Neural cell (in vitro differentiated cells): ENCODE measurements around the gene VPS41. TPM values are rescaled to one million over a fixed set of nuclear protein-coding genes. Genes with fewer than 3 reads are reported as not detected.
"Not testable (repeated sequence)": the region's sequence is repeated elsewhere in the genome, so short reads cannot be mapped to it uniquely, and the experiment has no call there.

Source experiments
- H2AFZ ChIP-seq: fragments of 200-600, 300-800 bp; sonication (generic), shearing (Covaris generic); 2 replicates; pipeline ENCODE4 v1.6.0; 2014; ENCODE audit warnings: low read depth, mild to moderate bottlenecking, antibody characterized with exemption, low read length, moderate library complexity
- H3F3A ChIP-seq: fragments of 200-600 bp; shearing (Covaris generic); 2 replicates; pipeline ENCODE4 v1.6.1; 2016; ENCODE audit warnings: mild to moderate bottlenecking, moderate library complexity, mixed read lengths, antibody characterized with exemption, low read length; ENCODE audit not compliant: insufficient read depth, poor library complexity, severe bottlenecking
- H3K27ac ChIP-seq: fragments of 200-600, 300-800 bp; sonication (generic), shearing (Covaris generic); 2 replicates; pipeline ENCODE4 v1.5.1; 2014; ENCODE audit warnings: mild to moderate bottlenecking, low read length, moderate library complexity
- H3K27me3 ChIP-seq: fragments of 300-800, 200-600 bp; sonication (generic), shearing (Covaris generic); 2 replicates; pipeline ENCODE4 v1.6.0; 2014; ENCODE audit warnings: mild to moderate bottlenecking, low read depth, low read length, moderate library complexity; ENCODE audit not compliant: insufficient read depth
- H3K36me3 ChIP-seq: fragments of 300-800, 200-600 bp; sonication (generic), shearing (Covaris generic); 2 replicates; pipeline ENCODE4 v1.5.1; 2014; ENCODE audit warnings: mild to moderate bottlenecking, antibody characterized with exemption, low read length, moderate library complexity; ENCODE audit not compliant: insufficient read depth
- H3K4me2 ChIP-seq: fragments of 300-800, 200-600 bp; sonication (generic), shearing (Covaris generic); 2 replicates; pipeline ENCODE4 v1.6.0; 2014; ENCODE audit warnings: mild to moderate bottlenecking, low read length
- H3K4me3 ChIP-seq: fragments of 300-800, 200-600 bp; sonication (generic), shearing (Covaris generic); 2 replicates; pipeline ENCODE4 v1.5.1; 2014; ENCODE audit warnings: mild to moderate bottlenecking, low read length, moderate library complexity
- H3K79me2 ChIP-seq: fragments of 200-600 bp; shearing (Covaris generic); replicated peaks from 2 replicates; pipeline ENCODE4 v1.6.0; 2014; ENCODE audit warnings: mild to moderate bottlenecking, low read length, moderate library complexity; ENCODE audit not compliant: insufficient read depth
- H3K9ac ChIP-seq: fragments of 300-800, 200-600 bp; sonication (generic), shearing (Covaris generic); 2 replicates; pipeline ENCODE4 v1.6.1; 2016; ENCODE audit warnings: mild to moderate bottlenecking, low read length, mixed read lengths
- H3K9me2 ChIP-seq: fragments of 200-600 bp; shearing (Covaris generic); 2 replicates; pipeline ENCODE4 v1.6.1; 2016; ENCODE audit warnings: mild to moderate bottlenecking, low read length, mixed read lengths; ENCODE audit not compliant: insufficient read depth
- H3K9me3 ChIP-seq: fragments of 200-600, 300-800 bp; sonication (generic), shearing (Covaris generic); 2 replicates; pipeline ENCODE4 v1.6.1; 2016; ENCODE audit warnings: mild to moderate bottlenecking, mixed run types, low read length, moderate library complexity, mixed read lengths
- H4K20me1 ChIP-seq: fragments of 200-600 bp; shearing (Covaris generic); 2 replicates; pipeline ENCODE4 v1.6.1; 2016; ENCODE audit warnings: mild to moderate bottlenecking, mixed run types; ENCODE audit not compliant: insufficient read depth
- CTCF ChIP-seq: fragments of 450-650 bp; IDR thresholded peaks from 2 replicates; pipeline ENCODE4 v1.5.1; 2014; ENCODE audit warnings: antibody characterized with exemption, mild to moderate bottlenecking, moderate library complexity; ENCODE audit not compliant: poor library complexity, severe bottlenecking
- EP300 ChIP-seq: fragments of 450-650 bp; conservative IDR thresholded peaks from 2 replicates; pipeline ENCODE4 v1.6.1; 2014; ENCODE audit warnings: antibody characterized with exemption, mild to moderate bottlenecking, moderate library complexity; ENCODE audit not compliant: poor library complexity, severe bottlenecking
- EZH2 ChIP-seq: fragments of 200-600, 300-800 bp; shearing (Covaris generic), sonication (generic); IDR thresholded peaks from 2 replicates; pipeline ENCODE4 v1.6.1; 2014; ENCODE audit warnings: antibody characterized with exemption, low read length, borderline replicate concordance, mild to moderate bottlenecking; ENCODE audit not compliant: insufficient read depth, poor library complexity, severe bottlenecking
- MXI1 ChIP-seq: fragments of 450-650 bp; conservative IDR thresholded peaks from 2 replicates; pipeline ENCODE4 v1.6.1; 2014; ENCODE audit warnings: antibody characterized with exemption, mild to moderate bottlenecking; ENCODE audit not compliant: poor library complexity, severe bottlenecking
- POLR2AphosphoS5 ChIP-seq: IDR thresholded peaks from 2 replicates; pipeline ENCODE4 v1.6.1; 2012
- RAD21 ChIP-seq: fragments of 450-650 bp; conservative IDR thresholded peaks from 2 replicates; pipeline ENCODE4 v1.6.1; 2014; ENCODE audit warnings: antibody characterized with exemption, mild to moderate bottlenecking, moderate library complexity
- REST ChIP-seq: IDR thresholded peaks from 2 replicates; pipeline ENCODE4 v1.6.1; 2012; ENCODE audit warnings: borderline replicate concordance
- SMC3 ChIP-seq: fragments of 450-650 bp; conservative IDR thresholded peaks from 2 replicates; pipeline ENCODE4 v1.6.1; 2014; ENCODE audit warnings: antibody characterized with exemption, mild to moderate bottlenecking, moderate library complexity; ENCODE audit not compliant: poor library complexity
- TAF1 ChIP-seq: IDR thresholded peaks from 2 replicates; pipeline ENCODE4 v1.6.1; 2012; ENCODE audit warnings: low read depth
- polyA plus RNA-seq: library from polyadenylated mRNA; depleted of rRNA; stranded (reverse); fragments of >200 nt; gene quantifications from 2 replicates; pipeline ENCODE4 v1.2.3, GENCODE V29; 2014

The VPS41 gene
- polyA plus RNA-seq, 1 donor from 2014 or later: 64.0 TPM

GRCh38 chr7:38951213-38951612, 42.2 kb upstream of the VPS41 start:
- Histone ChIP-seq H3K36me3 (no peaks in the 10 kb centered on the region), H3K27ac (no peak overlapping the region), H3K9me3 (no peaks in the 10 kb centered on the region), H3K4me2 (no peak overlapping the region), H3K79me2 (no peaks in the 10 kb centered on the region), H3K9me2 (no peaks in the 10 kb centered on the region), H3K9ac (no peak overlapping the region), H2AFZ (no peak overlapping the region), H3K4me3 (no peak overlapping the region), H4K20me1 (no peaks in the 10 kb centered on the region), H3K27me3 (no peaks in the 10 kb centered on the region), H3F3A (no peaks in the 10 kb centered on the region)
- TF ChIP-seq SMC3 (no peak), EZH2 (no peak), MXI1 (no peak), RAD21 (no peak), REST (no peak), CTCF (no peak), EP300 (no peak), TAF1 (no peak), POLR2AphosphoS5 (no peak)

- no peaks in the 10 kb centered on the region for H4K20me1 ChIP-seq
- no peak overlapping the region for H3K9ac ChIP-seq
- H2AFZ ChIP-seq: no peak overlapping the region
- H3K4me3 ChIP-seq: no peak overlapping the region
- H3F3A ChIP-seq: no peaks in the 10 kb centered on the region
- no peak overlapping the region for H3K27ac ChIP-seq
- TF ChIP-seq REST (no peak), MXI1 (no peak), SMC3 (no peak), TAF1 (no peak), EZH2 (no peak), CTCF (no peak), EP300 (no peak), RAD21 (no peak), POLR2AphosphoS5 (no peak)
- H3K27me3 ChIP-seq: no peaks in the 10 kb centered on the region
- H3K36me3 ChIP-seq: no peaks in the 10 kb centered on the region
- H3K9me2 ChIP-seq: no peaks in the 10 kb centered on the region
- no peak overlapping the region for H3K4me2 ChIP-seq
- H3K79me2 ChIP-seq: no peaks in the 10 kb centered on the region
- H3K9me3 ChIP-seq: no peaks in the 10 kb centered on the region
Observed at GRCh38 chr7:38950309-38950708, 41.3 kb upstream of the VPS41 start.

GRCh38 chr7:38947541-38947940, 38.5 kb upstream of the VPS41 start:
- not testable (repeated sequence) for H3F3A ChIP-seq, H4K20me1 ChIP-seq, H3K9ac ChIP-seq, H3K4me2 ChIP-seq, H3K27me3 ChIP-seq, H3K9me3 ChIP-seq, H3K9me2 ChIP-seq, H3K79me2 ChIP-seq, H2AFZ ChIP-seq, H3K4me3 ChIP-seq, H3K36me3 ChIP-seq, H3K27ac ChIP-seq
